Tibial artery (tissue), 4 donors: Measurements from ENCODE around the gene FRAS1.

Experiments used
- DNase-seq, 2 donors: peaks; one replicate each; pipeline ENCODE4 v3.0.0-alpha.2; 2019
- H3K27ac ChIP-seq, 2 donors: fragments of 200-600 bp; sonication (generic) in 1 of 2; 1 replicate in 1 of 2; 2 replicates in 1 of 2; pipeline ENCODE4 v1.5.1; 2018 to 2019; ENCODE audit warnings: mild to moderate bottlenecking in 1 of 2
- H3K27me3 ChIP-seq, 2 donors: fragments of 200-600 bp; sonication (generic) in 1 of 2; one replicate each; pipeline versions ENCODE4 v1.5.1 to v1.6.0; 2016 to 2019
- H3K36me3 ChIP-seq, 3 donors: fragments of 200-600 bp; sonication (generic) in 2 of 3; one replicate each; pipeline ENCODE4 v1.5.1; 2016 to 2019; ENCODE audit warnings: mild to moderate bottlenecking in 2 of 3
- H3K4me1 ChIP-seq, 4 donors: fragments of 200-600 bp; sonication (generic) in 2 of 4; 1 replicate in 3 of 4; 2 replicates in 1 of 4; pipeline ENCODE4 v1.5.1; 2016 to 2019
- H3K4me3 ChIP-seq, 2 donors: fragments of 200-600 bp; sonication (generic) in 1 of 2; 1 replicate in 1 of 2; 2 replicates in 1 of 2; pipeline ENCODE4 v1.5.1; 2018 to 2019; ENCODE audit warnings: mild to moderate bottlenecking in 2 of 2
- H3K9me3 ChIP-seq, 3 donors: fragments of 200-600 bp; sonication (generic) in 1 of 3; one replicate each; pipeline ENCODE4 v1.5.1; 2016 to 2019
- CTCF ChIP-seq, 2 experiments: fragments of 200-600 bp in 1 of 2; fragments of 450-650 bp in 1 of 2; IDR thresholded peaks; one replicate each; pipeline ENCODE4 v1.5.1; 2017 to 2019; ENCODE audit warnings: antibody characterized with exemption in 2 of 2, mild to moderate bottlenecking in 1 of 2, moderate library complexity in 1 of 2
- intact Hi-C: fragments of 100-400 bp; cut with DNase I; formaldehyde crosslinking; loops from one replicate; pipeline ENCODE4 v1.15.0; 2023; ENCODE audit warnings: low total_unique reads

Gene FRAS1

GRCh38 chr4:78558410-78558809 is 501.3 kb downstream of the FRAS1 start:
- Histone ChIP-seq H3K9me3 (no peaks in the 10 kb centered on the region), H3K27me3 (no peaks in the 10 kb centered on the region), H3K36me3 (no peaks in the 10 kb centered on the region), H3K27ac (no peak overlapping the region), H3K4me1 (peaks cover 0 to 11% (median 4%) of the 10 kb centered on the region in 4 donors), H3K4me3 (no peak overlapping the region)
- TF ChIP-seq CTCF (IDR thresholded peaks at IDR 0.05), result no peak
- DNase-seq, result no peak
- intact Hi-C loops, result no loop called here

- Histone ChIP-seq H3K4me3 (no peak overlapping the region), H3K27ac (no peak overlapping the region), H3K36me3 (no peaks in the 10 kb centered on the region), H3K9me3 (no peaks in the 10 kb centered on the region), H3K27me3 (no peaks in the 10 kb centered on the region), H3K4me1 (peaks cover 0 to 11% (median 4%) of the 10 kb centered on the region in 4 donors)
- intact Hi-C loops, result no loop called here
- DNase-seq, result no peak
- no peak for TF ChIP-seq CTCF (IDR thresholded peaks at IDR 0.05)
Measured at GRCh38 chr4:78560296-78560963, 503.3 kb downstream of the FRAS1 start.

- no peak for TF ChIP-seq CTCF (IDR thresholded peaks at IDR 0.05)
- Histone ChIP-seq H3K9me3 (no peaks in the 10 kb centered on the region), H3K27ac (no peak overlapping the region), H3K36me3 (no peaks in the 10 kb centered on the region), H3K27me3 (no peaks in the 10 kb centered on the region), H3K4me3 (no peak overlapping the region), H3K4me1 (peaks cover 0 to 11% (median 4%) of the 10 kb centered on the region in 4 donors)
- intact Hi-C loops, result no loop called here
- no peak for DNase-seq
Measured at GRCh38 chr4:78561677-78562076, 504.6 kb downstream of the FRAS1 start.

- H3K4me3 ChIP-seq, result no peak overlapping the region
- intact Hi-C loops, result no loop called here
- H3K27me3 ChIP-seq, result no peaks in the 10 kb centered on the region
- H3K4me1 ChIP-seq, result peaks cover 0 to 11% (median 4%) of the 10 kb centered on the region in 4 donors
- no peak overlapping the region for H3K27ac ChIP-seq
- no peak for TF ChIP-seq CTCF (IDR thresholded peaks at IDR 0.05)
- no peaks in the 10 kb centered on the region for H3K36me3 ChIP-seq
- no peak for DNase-seq
- H3K9me3 ChIP-seq, result no peaks in the 10 kb centered on the region
Measured at GRCh38 chr4:78562687-78563086, 505.6 kb downstream of the FRAS1 start.

- Histone ChIP-seq H3K27me3 (no peaks in the 10 kb centered on the region), H3K27ac (no peak overlapping the region), H3K4me3 (no peak overlapping the region), H3K9me3 (no peaks in the 10 kb centered on the region), H3K4me1 (peaks cover 0 to 22% (median 14%) of the 10 kb centered on the region in 4 donors), H3K36me3 (no peaks in the 10 kb centered on the region)
- TF ChIP-seq CTCF (IDR thresholded peaks at IDR 0.05), result no peak
- intact Hi-C loops, result no loop called here
- DNase-seq, result no peak
Measured at GRCh38 chr4:78565971-78566372, 508.8 kb downstream of the FRAS1 start.
